Esophagus (tissue), 2 donors: ENCODE results near the gene ALAS2. TPM values are rescaled to one million over a fixed set of nuclear protein-coding genes. Genes with fewer than 3 reads are reported as not detected.
"Not testable (repeated sequence)": the region's sequence is repeated elsewhere in the genome, so short reads cannot be mapped to it uniquely, and the experiment has no call there.

ENCODE experiments used
- H3K27ac ChIP-seq, 2 donors: one replicate each; pipeline ENCODE4 v1.5.1; 2013; ENCODE audit warnings: low read depth in 2 of 2, mild to moderate bottlenecking in 2 of 2, inconsistent platforms in 1 of 2, low read length in 1 of 2, moderate library complexity in 1 of 2
- H3K27me3 ChIP-seq, 2 donors: one replicate each; pipeline ENCODE4 v1.6.1; 2013; ENCODE audit warnings: low read length in 2 of 2, control low read depth in 1 of 2, mild to moderate bottlenecking in 1 of 2; ENCODE audit not compliant: insufficient read depth in 2 of 2, control insufficient read depth in 1 of 2
- H3K36me3 ChIP-seq, 2 donors: one replicate each; pipeline ENCODE4 v1.6.1; 2013; ENCODE audit warnings: low read length in 1 of 2; ENCODE audit not compliant: control insufficient read depth in 2 of 2, insufficient read depth in 2 of 2
- H3K4me1 ChIP-seq, 2 donors: one replicate each; pipeline ENCODE4 v1.6.1; 2013; ENCODE audit warnings: low read length in 1 of 2; ENCODE audit not compliant: control insufficient read depth in 2 of 2, insufficient read depth in 2 of 2
- H3K4me3 ChIP-seq, 2 donors: one replicate each; pipeline ENCODE4 v1.5.1; 2013; ENCODE audit warnings: low read length in 2 of 2, mild to moderate bottlenecking in 2 of 2, low read depth in 1 of 2, moderate library complexity in 1 of 2
- H3K9me3 ChIP-seq, 2 donors: one replicate each; pipeline ENCODE4 v1.6.1; 2013; ENCODE audit warnings: mild to moderate bottlenecking in 2 of 2, low read depth in 1 of 2, low read length in 1 of 2, moderate library complexity in 1 of 2; ENCODE audit not compliant: control insufficient read depth in 2 of 2, insufficient read depth in 1 of 2
- WGBS, 2 donors: extraction: QIAGEN DNeasy Blood & Tissue Kit; methylation state at CpG; one replicate each; pipeline ENCODE4 v1.1.7; 2013; 5-methylcytosine and 5-hydroxymethylcytosine counted together
- polyA plus RNA-seq, 2 donors: library from polyadenylated mRNA; stranded (reverse); fragments of 200-250 nt; gene quantifications; one replicate each; pipeline ENCODE4 v1.2.3, GENCODE V29; 2013
- donor health status: healthy with polysubstance abuse.
- donor health status: Bipolar disorder and iron deficiency.

Gene ALAS2, protein sequence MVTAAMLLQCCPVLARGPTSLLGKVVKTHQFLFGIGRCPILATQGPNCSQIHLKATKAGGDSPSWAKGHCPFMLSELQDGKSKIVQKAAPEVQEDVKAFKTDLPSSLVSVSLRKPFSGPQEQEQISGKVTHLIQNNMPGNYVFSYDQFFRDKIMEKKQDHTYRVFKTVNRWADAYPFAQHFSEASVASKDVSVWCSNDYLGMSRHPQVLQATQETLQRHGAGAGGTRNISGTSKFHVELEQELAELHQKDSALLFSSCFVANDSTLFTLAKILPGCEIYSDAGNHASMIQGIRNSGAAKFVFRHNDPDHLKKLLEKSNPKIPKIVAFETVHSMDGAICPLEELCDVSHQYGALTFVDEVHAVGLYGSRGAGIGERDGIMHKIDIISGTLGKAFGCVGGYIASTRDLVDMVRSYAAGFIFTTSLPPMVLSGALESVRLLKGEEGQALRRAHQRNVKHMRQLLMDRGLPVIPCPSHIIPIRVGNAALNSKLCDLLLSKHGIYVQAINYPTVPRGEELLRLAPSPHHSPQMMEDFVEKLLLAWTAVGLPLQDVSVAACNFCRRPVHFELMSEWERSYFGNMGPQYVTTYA
- not detected for polyA plus RNA-seq

DNA sequence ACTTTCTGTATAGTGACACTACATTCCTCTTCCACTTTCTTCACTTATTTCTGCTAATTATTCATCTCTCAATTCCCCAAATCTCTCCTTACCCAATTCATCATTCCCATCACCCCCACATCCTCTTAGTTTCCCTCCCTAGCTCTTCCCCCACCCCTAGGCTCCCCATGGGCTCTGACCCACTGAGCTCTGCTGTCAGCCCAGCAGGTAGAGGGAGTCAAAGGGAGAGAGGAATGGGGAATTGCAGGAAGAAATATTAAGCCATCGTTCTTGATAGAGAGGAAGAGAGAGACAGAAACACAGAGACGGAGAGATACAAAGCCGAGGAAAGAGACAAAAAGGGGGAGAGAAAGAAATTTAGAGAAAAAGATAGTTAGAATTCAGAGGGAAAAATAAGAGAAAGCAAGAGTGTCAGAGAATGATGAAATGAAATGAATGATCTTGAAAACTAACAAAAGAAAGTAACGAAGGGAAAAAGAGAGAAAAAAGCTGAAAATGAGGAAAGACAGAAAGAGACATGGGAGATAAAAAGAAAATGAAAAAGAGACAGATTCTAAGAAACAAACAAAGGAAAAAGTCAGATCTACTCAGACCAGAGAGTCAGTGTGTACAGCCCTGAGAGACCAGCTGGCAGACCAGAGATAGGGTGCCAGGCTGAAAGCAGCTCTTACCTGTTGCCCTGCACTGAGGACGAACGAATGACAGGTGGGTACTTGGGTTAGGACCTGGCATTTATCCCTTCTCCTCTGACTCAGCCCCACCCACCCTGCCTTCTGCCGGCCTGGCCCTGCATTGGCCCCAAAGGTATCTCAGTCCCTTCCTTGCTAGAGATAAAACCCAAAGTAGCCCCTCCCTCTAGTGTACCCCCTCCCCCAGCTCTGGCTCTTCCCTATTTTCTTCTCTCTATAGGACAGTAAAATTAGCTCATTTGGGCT lies at the start of gene ALAS2:
Gene ALAS2 (minus strand): TSS at position 707 of the 935 bp plus-strand sequence. CDS start 4,977 bp downstream, outside the sequence.
- Histone ChIP-seq H3K4me1 (no peaks in the 10 kb centered on the region), H3K4me3 (no peak within 1 kb of the TSS), H3K27me3 (peaks cover 0 to 5% of the 10 kb centered on the region in 2 donors), H3K27ac (no peak within 1 kb of the TSS), H3K36me3 (no peaks in the 10 kb centered on the region), H3K9me3 (no peaks in the 10 kb centered on the region)
- 61 to 63% methylated on average over 7 of the region's 7 CpGs for WGBS, 2 donors

GRCh38 chrX:55074851-55075467 lies 44.2 kb upstream of the ALAS2 start, which contains the start of gene PAGE2B:
Gene PAGE2B (plus strand): TSS chrX:55075030. CDS start chrX:55076042, 1,012 bp downstream.
- peaks cover 0 to 7% of the 10 kb centered on the region in 2 donors for H3K9me3 ChIP-seq
- WGBS, 2 donors = 87 to 95% methylated on average over 36 of the region's 36 CpGs
- no peaks in the 10 kb centered on the region for H3K4me1 ChIP-seq
- no peak within 1 kb of the TSS for H3K4me3 ChIP-seq
- H3K27me3 ChIP-seq = no peaks in the 10 kb centered on the region
- H3K27ac ChIP-seq = no peak within 1 kb of the TSS
- no peaks in the 10 kb centered on the region for H3K36me3 ChIP-seq

DNA sequence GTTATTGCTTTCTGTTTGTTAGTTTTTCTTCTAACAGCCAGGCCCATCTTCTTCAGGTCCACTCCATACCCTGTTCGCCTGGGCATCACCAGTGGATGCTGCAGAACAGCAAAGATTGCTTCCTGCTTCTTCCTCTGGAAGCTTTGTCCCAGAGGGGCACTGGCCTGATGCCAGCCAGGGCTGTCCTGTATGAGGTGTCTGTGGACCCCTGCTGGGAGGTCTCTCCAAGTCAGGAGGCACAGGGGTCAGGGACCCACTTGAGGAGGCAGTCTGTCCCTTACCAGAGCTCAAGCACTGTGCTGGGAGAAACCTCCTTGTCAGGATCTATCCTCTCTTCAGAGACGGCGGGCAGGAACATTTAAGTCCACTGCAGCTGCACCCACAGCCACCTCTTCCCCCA lies 41.5 kb upstream of the ALAS2 start:
- WGBS, 2 donors = 79 to 92% methylated on average over 3 of the region's 3 CpGs
- no peaks in the 10 kb centered on the region for H3K4me1 ChIP-seq

DNA sequence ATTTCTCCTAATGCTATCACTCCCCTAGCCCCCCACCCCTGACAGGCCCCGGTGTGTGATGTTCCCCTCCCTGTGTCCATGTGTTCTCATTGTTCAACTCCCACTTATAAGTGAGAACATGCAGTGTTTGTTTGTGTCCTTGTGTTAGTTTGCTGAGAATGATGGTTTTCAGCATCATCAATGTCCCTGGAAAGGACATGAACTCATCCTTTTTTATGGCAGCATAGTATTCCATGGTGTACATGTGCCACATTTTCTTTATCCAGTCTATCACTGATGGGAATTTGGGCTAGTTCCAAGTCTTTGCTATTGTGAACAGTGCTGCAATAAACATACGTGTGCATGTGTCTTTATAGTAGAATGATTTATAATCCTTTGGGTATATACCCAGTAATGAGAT lies 36.4 kb upstream of the ALAS2 start:
- H3K27me3 ChIP-seq, H3K4me3 ChIP-seq, H3K36me3 ChIP-seq, H3K4me1 ChIP-seq, H3K9me3 ChIP-seq, H3K27ac ChIP-seq: not testable (repeated sequence)
- WGBS, 2 donors = 55 to 78% methylated on average over 2 of the region's 2 CpGs

More for the DNA sequence above, 41.5 kb upstream of the ALAS2 start:
- no peak overlapping the region for H3K27ac ChIP-seq
- H3K4me3 ChIP-seq = no peak overlapping the region
- H3K27me3 ChIP-seq = no peaks in the 10 kb centered on the region
- peaks cover 0 to 7% of the 10 kb centered on the region in 2 donors for H3K9me3 ChIP-seq
- H3K36me3 ChIP-seq = no peaks in the 10 kb centered on the region

- H3K4me1 ChIP-seq = no peaks in the 10 kb centered on the region
- no peak overlapping the region for H3K4me3 ChIP-seq
- H3K36me3 ChIP-seq = no peaks in the 10 kb centered on the region
- no peaks in the 10 kb centered on the region for H3K9me3 ChIP-seq
- 18 to 22% methylated on average over 5 of the region's 5 CpGs for WGBS, 2 donors
- no peak overlapping the region for H3K27ac ChIP-seq
- no peaks in the 10 kb centered on the region for H3K27me3 ChIP-seq
These were observed 27.0 kb upstream of the ALAS2 start for GRCh38 chrX:55057675-55058249.

- Histone ChIP-seq H3K9me3 (no peaks in the 10 kb centered on the region), H3K4me1 (no peaks in the 10 kb centered on the region), H3K27me3 (no peaks in the 10 kb centered on the region), H3K36me3 (no peaks in the 10 kb centered on the region), H3K4me3 (no peak overlapping the region), H3K27ac (no peak overlapping the region)
- 25 to 41% methylated on average over 7 of the region's 7 CpGs for WGBS, 2 donors
These were observed 26.3 kb upstream of the ALAS2 start for GRCh38 chrX:55056820-55057674.

- H3K9me3 ChIP-seq, H3K4me1 ChIP-seq, H3K36me3 ChIP-seq, H3K27ac ChIP-seq, H3K4me3 ChIP-seq, H3K27me3 ChIP-seq: not testable (repeated sequence)
- WGBS, 2 donors = 75 to 86% methylated on average over 2 of the region's 2 CpGs
These were observed 19.8 kb upstream of the ALAS2 start for GRCh38 chrX:55050599-55050998.

DNA sequence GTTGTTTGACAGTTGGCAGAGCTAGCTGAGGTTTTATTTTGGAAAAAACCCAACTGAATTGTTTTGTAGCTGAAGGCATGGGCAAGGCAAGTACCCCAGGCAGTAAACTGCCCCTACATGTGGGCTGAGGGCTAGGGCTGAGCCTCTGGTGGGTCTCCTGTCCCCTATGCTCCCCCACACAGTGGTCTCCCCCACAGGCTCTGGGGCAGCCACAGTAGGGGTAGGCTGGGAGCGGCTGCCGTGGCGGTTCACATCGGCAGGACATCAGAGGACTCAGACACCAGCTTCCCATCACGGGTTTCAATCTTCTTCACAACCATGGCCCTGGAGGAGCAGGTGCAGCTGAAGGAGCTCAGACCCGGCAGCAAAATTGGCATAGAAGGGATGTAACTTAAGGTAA lies 10.7 kb upstream of the ALAS2 start:
- H3K9me3 ChIP-seq = peaks cover 0 to 3% of the 10 kb centered on the region in 2 donors
- WGBS, 2 donors = 98% methylated on average over 6 of the region's 6 CpGs

More for the DNA sequence above, 10.7 kb upstream of the ALAS2 start:
- no peaks in the 10 kb centered on the region for H3K27me3 ChIP-seq
- H3K36me3 ChIP-seq = no peaks in the 10 kb centered on the region
- H3K27ac ChIP-seq = no peak overlapping the region
- no peaks in the 10 kb centered on the region for H3K4me1 ChIP-seq
- no peak overlapping the region for H3K4me3 ChIP-seq
